ENCODE measurements around the gene RPL7L1.

- no peak for TF ChIP-seq CTCF (conservative IDR thresholded peaks at IDR 0.05 in 1 of 2, IDR thresholded peaks at IDR 0.05 in 1 of 2; ENCODE audit: extremely low read depth in 1 of 2, insufficient read depth in 1 of 2, low read depth in 1 of 2, low read length in 2 of 2)
- no peak for TF ChIP-seq EZH2 (IDR thresholded peaks at IDR 0.05; ENCODE audit: borderline replicate concordance, low read length)
These were observed 1.7 kb upstream of the RPL7L1 start for GRCh38 chr6:42877695-42878094.

Data from mammary epithelial cell (primary cell).